Uterus (tissue), 4 donors: ENCODE measurements around the gene CUZD1. TPM values are rescaled to one million over a fixed set of nuclear protein-coding genes. Genes with fewer than 3 reads are reported as not detected.

Experiments used
- DNase-seq, 2 donors: peaks; one replicate each; pipeline ENCODE4 v3.0.0-alpha.2; 2019 to 2020
- H3K27ac ChIP-seq, 2 donors: fragments of 200-600 bp; sonication (generic); 1 replicate in 1 of 2; 2 replicates in 1 of 2; pipeline ENCODE4 v1.5.1; 2016 to 2018
- H3K27me3 ChIP-seq, 2 donors: fragments of 200-600 bp; sonication (generic); one replicate each; pipeline ENCODE4 v1.5.1; 2018 to 2019; ENCODE audit warnings: control low read depth in 1 of 2
- H3K36me3 ChIP-seq, 2 donors: fragments of 200-600 bp; sonication (generic); one replicate each; pipeline ENCODE4 v1.5.1; 2019; ENCODE audit warnings: control low read depth in 1 of 2
- H3K4me1 ChIP-seq, 2 donors: fragments of 200-600 bp; sonication (generic); one replicate each; pipeline ENCODE4 v1.5.1; 2018 to 2019; ENCODE audit warnings: control low read depth in 1 of 2
- H3K4me3 ChIP-seq, 2 donors: fragments of 200-600 bp; sonication (generic); 1 replicate in 1 of 2; 2 replicates in 1 of 2; pipeline ENCODE4 v1.5.1; 2018 to 2019; ENCODE audit warnings: mild to moderate bottlenecking in 1 of 2
- H3K9me3 ChIP-seq, 2 donors: fragments of 200-600 bp; sonication (generic); one replicate each; pipeline ENCODE4 v1.5.1; 2019; ENCODE audit warnings: control low read depth in 1 of 2
- POLR2A ChIP-seq, 2 donors: fragments of 450-650 bp; IDR thresholded peaks; one replicate each; pipeline ENCODE4 v1.6.1; 2016; ENCODE audit warnings: antibody characterized with exemption in 2 of 2, mild to moderate bottlenecking in 1 of 2, moderate library complexity in 1 of 2
- intact Hi-C: fragments of 100-400 bp; cut with DNase I; formaldehyde crosslinking; loops from one replicate; pipeline ENCODE4 v1.15.1; 2023; ENCODE audit warnings: low total_unique reads
- total RNA-seq, 4 donors: library from RNA; depleted of rRNA in 3 of 4; stranded (reverse); fragments of >200 nt in 3 of 4; gene quantifications; one replicate each; pipeline versions ENCODE4 v1.1.0 to v1.2.4, GENCODE V29; 2014 to 2023
- TF ChIP-seq, protein P1 (sequence below), 4 experiments: fragments of 200-600 bp in 2 of 4; fragments of 450-650 bp in 2 of 4; sonication (generic) in 2 of 4; IDR thresholded peaks; one replicate each; pipeline ENCODE4 v1.5.1; 2016 to 2019; ENCODE audit warnings: antibody characterized with exemption in 4 of 4, mild to moderate bottlenecking in 2 of 4, moderate library complexity in 1 of 4
- donor health status: DM: yes; HTN: yes; CAD: no.

Gene CUZD1
- total RNA-seq, 4 donors from 2014 or later = 0.97 to 1.5 (median 1.3) TPM; not detected in 1

DNA sequence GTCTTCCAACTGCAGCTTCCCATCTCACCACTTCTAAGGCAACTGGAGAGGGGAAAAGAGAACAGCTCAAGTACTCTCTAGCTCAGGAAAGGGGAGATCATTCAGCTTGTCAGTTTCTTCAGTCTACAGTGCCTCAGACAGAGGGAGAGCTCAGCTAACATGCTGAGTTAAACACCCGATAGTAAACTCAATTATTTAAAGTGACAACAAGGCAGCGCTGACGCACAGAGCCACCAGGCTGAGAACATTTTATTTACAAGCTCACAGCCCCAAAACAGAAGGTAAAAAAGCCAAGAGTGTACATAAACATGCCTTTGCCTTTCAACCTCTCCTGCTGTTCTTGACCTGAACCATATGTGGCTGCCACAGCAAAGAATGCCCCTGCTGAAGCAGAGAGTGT, 10.1 kb upstream of the CUZD1 start:
- Histone ChIP-seq H3K4me3 (no peak overlapping the region), H3K4me1 (no peaks in the 10 kb centered on the region), H3K27me3 (no peaks in the 10 kb centered on the region), H3K36me3 (no peaks in the 10 kb centered on the region), H3K27ac (no peak overlapping the region), H3K9me3 (no peaks in the 10 kb centered on the region)
- intact Hi-C loops = no loop called here
- DNase-seq = no peak
- TF ChIP-seq POLR2A (IDR thresholded peaks at IDR 0.05) = no peak
- TF ChIP-seq, protein P1, sequence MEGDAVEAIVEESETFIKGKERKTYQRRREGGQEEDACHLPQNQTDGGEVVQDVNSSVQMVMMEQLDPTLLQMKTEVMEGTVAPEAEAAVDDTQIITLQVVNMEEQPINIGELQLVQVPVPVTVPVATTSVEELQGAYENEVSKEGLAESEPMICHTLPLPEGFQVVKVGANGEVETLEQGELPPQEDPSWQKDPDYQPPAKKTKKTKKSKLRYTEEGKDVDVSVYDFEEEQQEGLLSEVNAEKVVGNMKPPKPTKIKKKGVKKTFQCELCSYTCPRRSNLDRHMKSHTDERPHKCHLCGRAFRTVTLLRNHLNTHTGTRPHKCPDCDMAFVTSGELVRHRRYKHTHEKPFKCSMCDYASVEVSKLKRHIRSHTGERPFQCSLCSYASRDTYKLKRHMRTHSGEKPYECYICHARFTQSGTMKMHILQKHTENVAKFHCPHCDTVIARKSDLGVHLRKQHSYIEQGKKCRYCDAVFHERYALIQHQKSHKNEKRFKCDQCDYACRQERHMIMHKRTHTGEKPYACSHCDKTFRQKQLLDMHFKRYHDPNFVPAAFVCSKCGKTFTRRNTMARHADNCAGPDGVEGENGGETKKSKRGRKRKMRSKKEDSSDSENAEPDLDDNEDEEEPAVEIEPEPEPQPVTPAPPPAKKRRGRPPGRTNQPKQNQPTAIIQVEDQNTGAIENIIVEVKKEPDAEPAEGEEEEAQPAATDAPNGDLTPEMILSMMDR (IDR thresholded peaks at IDR 0.05) = no peak

DNA sequence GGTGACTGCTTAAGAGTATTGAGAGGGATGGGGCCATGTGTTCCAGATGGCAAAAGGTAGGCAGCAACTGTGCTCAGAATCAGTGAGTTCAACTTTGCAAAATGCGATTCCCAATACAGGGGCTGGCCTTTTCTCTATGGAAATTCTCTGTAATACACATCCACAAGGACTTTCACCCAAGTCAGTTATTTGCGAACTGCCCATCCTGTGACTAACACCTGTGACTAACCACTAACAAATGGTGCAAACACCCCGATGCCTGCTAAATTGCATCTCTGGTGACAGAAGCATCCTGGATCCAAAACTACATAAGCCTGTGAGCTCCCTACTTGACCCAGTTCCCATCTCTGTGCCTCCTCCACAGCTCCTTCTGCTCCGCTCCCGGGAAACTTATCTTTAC, 9.0 kb upstream of the CUZD1 start:
- Histone ChIP-seq H3K9me3 (no peaks in the 10 kb centered on the region), H3K4me3 (no peak overlapping the region), H3K36me3 (no peaks in the 10 kb centered on the region), H3K4me1 (no peaks in the 10 kb centered on the region), H3K27me3 (no peaks in the 10 kb centered on the region), H3K27ac (no peak overlapping the region)
- TF ChIP-seq, protein P1 (IDR thresholded peaks at IDR 0.05) = no peak
- no peak for TF ChIP-seq POLR2A (IDR thresholded peaks at IDR 0.05)
- intact Hi-C loops = no loop called here
- no peak for DNase-seq

DNA sequence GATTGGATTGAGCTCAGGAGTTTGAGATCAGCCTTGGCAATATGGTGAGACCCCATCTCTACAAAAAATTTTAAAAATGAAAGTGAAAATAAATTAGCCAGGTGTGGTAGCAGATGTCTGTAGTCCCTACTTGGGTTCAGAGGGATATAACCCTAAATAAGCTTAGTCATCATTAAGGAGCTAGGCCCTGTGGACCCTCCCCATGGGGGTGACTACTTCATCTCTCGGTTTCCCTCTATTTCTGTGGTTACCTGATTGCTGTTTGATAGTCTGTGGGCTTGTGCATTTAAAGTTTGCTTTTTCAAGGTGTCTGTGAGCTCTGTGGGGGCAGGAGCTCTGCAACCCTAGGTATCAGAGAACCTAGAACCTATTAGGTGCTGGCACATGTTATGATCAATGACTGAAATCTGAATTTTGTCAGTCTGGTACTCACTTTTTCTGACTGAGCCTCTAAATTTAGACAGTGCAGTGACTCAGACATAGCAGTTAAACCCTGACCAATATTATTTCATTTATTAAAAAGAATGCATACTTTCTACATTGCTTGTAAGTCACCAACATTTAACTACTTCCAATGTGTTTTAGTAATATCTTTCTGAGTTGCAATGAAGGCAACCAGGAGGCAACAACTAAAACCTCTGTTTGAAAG, 8.1 kb upstream of the CUZD1 start:
- H3K4me1 ChIP-seq = no peaks in the 10 kb centered on the region
- intact Hi-C loops = no loop called here
- no peaks in the 10 kb centered on the region for H3K9me3 ChIP-seq
- TF ChIP-seq POLR2A (IDR thresholded peaks at IDR 0.05) = no peak
- TF ChIP-seq, protein P1 (IDR thresholded peaks at IDR 0.05) = no peak
- no peak for DNase-seq
- no peaks in the 10 kb centered on the region for H3K36me3 ChIP-seq
- H3K27ac ChIP-seq = no peak overlapping the region
- no peaks in the 10 kb centered on the region for H3K27me3 ChIP-seq
- no peak overlapping the region for H3K4me3 ChIP-seq

DNA sequence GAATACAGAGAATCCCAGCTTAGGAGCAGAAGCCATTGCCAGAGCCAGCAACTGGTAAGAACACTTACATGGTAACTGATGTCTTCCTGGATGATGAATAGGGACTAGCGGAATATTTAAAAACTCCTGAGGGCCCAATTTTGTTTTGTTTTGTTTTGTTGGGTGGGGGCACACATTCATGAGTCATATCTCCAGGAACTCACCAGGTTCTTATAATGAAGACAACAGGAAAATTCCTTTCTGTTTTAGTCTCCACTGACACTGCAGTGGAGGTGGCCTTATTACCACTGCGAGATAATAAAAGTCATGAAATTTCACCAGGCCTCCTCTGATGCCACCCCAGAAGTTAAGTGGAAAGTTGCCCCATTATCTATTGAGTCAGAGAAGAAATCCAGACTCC, 6.6 kb upstream of the CUZD1 start:
- no peaks in the 10 kb centered on the region for H3K4me1 ChIP-seq
- H3K36me3 ChIP-seq = no peaks in the 10 kb centered on the region
- H3K27me3 ChIP-seq = no peaks in the 10 kb centered on the region
- H3K4me3 ChIP-seq = no peak overlapping the region
- intact Hi-C loops = no loop called here
- TF ChIP-seq, protein P1 (IDR thresholded peaks at IDR 0.05) = no peak
- no peak for TF ChIP-seq POLR2A (IDR thresholded peaks at IDR 0.05)
- no peak for DNase-seq
- no peaks in the 10 kb centered on the region for H3K9me3 ChIP-seq
- no peak overlapping the region for H3K27ac ChIP-seq

DNA sequence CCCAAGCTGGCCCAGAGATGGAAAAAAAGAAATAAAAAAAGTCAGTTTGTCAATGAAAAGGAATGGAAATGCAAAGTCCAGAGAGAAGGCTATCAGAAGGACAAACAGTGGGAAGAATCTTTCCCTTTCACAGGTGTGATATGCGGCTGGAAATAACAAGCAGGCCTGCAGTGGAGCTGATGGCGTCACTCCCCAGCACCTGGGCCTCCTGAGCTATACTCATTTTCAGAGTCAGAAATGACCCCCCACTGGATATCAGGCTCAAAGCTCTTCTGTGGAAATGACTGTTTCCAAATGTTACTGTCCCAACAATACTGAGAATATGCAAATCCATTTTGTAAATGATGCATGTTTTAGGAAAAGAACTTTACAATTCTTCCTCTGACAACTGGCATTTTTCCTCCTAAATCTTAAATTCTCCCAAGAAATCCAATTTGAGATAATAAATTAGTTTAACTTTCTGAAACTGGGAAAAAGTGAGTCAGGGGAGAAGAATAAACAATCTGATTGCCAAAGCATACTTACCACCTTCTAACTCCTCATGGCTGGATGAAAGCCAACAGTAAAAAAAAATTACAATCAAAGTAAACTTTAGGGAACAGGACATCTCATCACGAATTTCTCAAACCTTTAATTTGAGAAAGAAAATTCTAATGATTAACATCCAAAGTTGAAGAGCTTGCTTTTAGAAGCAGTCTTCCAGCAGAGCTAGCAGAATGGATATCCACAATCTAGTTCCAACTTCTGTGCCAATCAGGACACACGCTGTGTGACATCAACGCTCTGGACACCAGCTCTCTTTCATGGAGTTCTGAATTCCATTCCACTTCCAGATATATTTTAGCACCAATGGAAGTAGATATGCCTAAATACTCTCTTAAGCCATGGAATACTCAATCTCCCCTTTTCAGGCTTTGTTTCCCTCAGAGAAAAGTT, 5.3 kb upstream of the CUZD1 start:
- intact Hi-C loops = no loop called here
- Histone ChIP-seq H3K4me3 (no peak overlapping the region), H3K27ac (no peak overlapping the region), H3K9me3 (no peaks in the 10 kb centered on the region), H3K27me3 (no peaks in the 10 kb centered on the region), H3K4me1 (no peaks in the 10 kb centered on the region), H3K36me3 (no peaks in the 10 kb centered on the region)
- TF ChIP-seq, protein P1 (IDR thresholded peaks at IDR 0.05) = no peak
- TF ChIP-seq POLR2A (IDR thresholded peaks at IDR 0.05) = no peak
- no peak for DNase-seq
